PFSK-1 (cell line): ENCODE data around the gene C19orf85. TPM values are rescaled to one million over a fixed set of nuclear protein-coding genes. Genes with fewer than 3 reads are reported as not detected.

Experiments used
- FOXP2 ChIP-seq: optimal IDR thresholded peaks from 2 replicates; pipeline ENCODE3; 2011; ENCODE audit warnings: borderline replicate concordance, control low read depth, inconsistent platforms; ENCODE audit not compliant: insufficient read depth; ENCODE audit errors: extremely low read length, extremely low read depth
- POLR2AphosphoS5 ChIP-seq: IDR thresholded peaks from 2 replicates; pipeline ENCODE4 v1.6.1; 2012; ENCODE audit warnings: low read depth, mild to moderate bottlenecking, control low read depth, low read length, moderate library complexity
- REST ChIP-seq, 2 experiments: IDR thresholded peaks; 2 replicates each; pipeline versions ENCODE4 v1.6.1 to v1.8.0; 2011 to 2012; ENCODE audit warnings: low read depth in 2 of 2, low read length in 2 of 2, control low read depth in 1 of 2, inconsistent platforms in 1 of 2, mild to moderate bottlenecking in 1 of 2, moderate library complexity in 1 of 2; ENCODE audit not compliant: insufficient read depth in 1 of 2
- SIN3A ChIP-seq: IDR thresholded peaks from 2 replicates; pipeline ENCODE4 v1.6.1; 2012; ENCODE audit warnings: mild to moderate bottlenecking, low read length, moderate library complexity, borderline replicate concordance; ENCODE audit not compliant: insufficient read depth
- TAF1 ChIP-seq: IDR thresholded peaks from 2 replicates; pipeline ENCODE4 v1.6.1; 2012; ENCODE audit warnings: low read length, control low read depth, borderline replicate concordance; ENCODE audit not compliant: insufficient read depth
- polyA plus RNA-seq: library from polyadenylated mRNA; unstranded; fragments of >200 nt; gene quantifications from one replicate; pipeline ENCODE4 v1.2.1, GENCODE V29; 2012; ENCODE audit warnings: low read depth, missing spikeins; ENCODE audit not compliant: insufficient read length

The C19orf85 gene
- not detected for polyA plus RNA-seq

DNA sequence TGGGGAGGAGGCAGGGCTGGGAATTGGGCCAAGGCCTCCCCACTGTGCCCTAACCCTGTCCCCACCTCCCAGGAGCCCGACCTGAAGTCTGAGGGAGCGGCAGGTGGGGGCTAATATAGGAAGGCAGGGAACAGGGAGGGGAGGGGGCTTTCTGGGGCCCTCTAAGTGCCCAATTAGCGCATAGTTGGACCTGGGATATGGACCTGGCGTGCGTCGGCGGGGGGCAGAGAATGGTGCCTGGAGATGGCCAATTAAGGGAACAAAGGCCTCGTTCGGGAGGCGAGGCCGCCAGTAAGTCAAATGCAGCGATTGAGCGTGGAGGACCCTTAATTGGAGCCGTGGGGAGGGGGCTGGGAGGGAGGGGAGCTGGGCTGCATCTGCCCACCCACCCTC, at the start of gene C19orf85:
Gene C19orf85 (minus strand): TSS at position 90 of the 393 bp plus-strand sequence. CDS start 197 bp downstream, outside the sequence.
- TF ChIP-seq FOXP2 (no peak), TAF1 (no peak), POLR2AphosphoS5 (no peak)

- TF ChIP-seq REST (IDR thresholded peaks at IDR 0.05; ENCODE audit: insufficient read depth in 1 of 2, low read depth in 2 of 2, low read length in 2 of 2) (no peak), POLR2AphosphoS5 (no peak), SIN3A (no peak), FOXP2 (no peak), TAF1 (no peak)
Measured at GRCh38 chr19:55508120-55508519, 43.6 kb upstream of the C19orf85 start.

- TF ChIP-seq SIN3A (no peak), FOXP2 (no peak), POLR2AphosphoS5 (no peak), TAF1 (no peak), REST (IDR thresholded peaks at IDR 0.05; ENCODE audit: insufficient read depth in 1 of 2, low read depth in 2 of 2, low read length in 2 of 2) (no peak)
Measured at GRCh38 chr19:55504981-55505380, 40.4 kb upstream of the C19orf85 start.

- no peak for TF ChIP-seq POLR2AphosphoS5
- TF ChIP-seq TAF1 = no peak
- TF ChIP-seq SIN3A = no peak
- no peak for TF ChIP-seq REST (IDR thresholded peaks at IDR 0.05; ENCODE audit: insufficient read depth in 1 of 2, low read depth in 2 of 2, low read length in 2 of 2)
- no peak for TF ChIP-seq FOXP2
Measured at GRCh38 chr19:55504252-55504603, 39.7 kb upstream of the C19orf85 start.

GRCh38 chr19:55503502-55504251, 39.1 kb upstream of the C19orf85 start:
- TF ChIP-seq SIN3A = no peak
- peak; percentile 67 for TF ChIP-seq FOXP2

DNA sequence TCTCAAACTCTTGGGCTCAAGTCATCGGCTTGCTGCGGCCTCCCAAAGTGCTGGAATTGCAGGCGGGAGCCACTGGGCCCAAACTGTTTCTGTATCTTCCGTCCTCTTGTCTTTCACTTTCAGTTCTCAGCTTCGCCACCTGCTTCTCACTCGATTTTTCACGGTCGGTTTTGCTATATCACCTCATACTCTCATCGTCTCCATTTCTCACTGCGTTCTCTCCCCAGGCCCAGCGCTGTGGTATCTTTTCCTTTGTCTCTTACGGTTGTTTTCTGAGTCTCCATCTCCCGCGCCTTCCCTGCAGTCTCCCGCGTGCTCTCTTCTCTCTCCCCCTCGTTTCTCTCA, 38.6 kb upstream of the C19orf85 start:
- no peak for TF ChIP-seq SIN3A
- TF ChIP-seq TAF1 = no peak
- no peak for TF ChIP-seq POLR2AphosphoS5
- TF ChIP-seq FOXP2 = no peak
- TF ChIP-seq REST (IDR thresholded peaks at IDR 0.05; ENCODE audit: insufficient read depth in 1 of 2, low read depth in 2 of 2, low read length in 2 of 2) = no peak
